Central memory CD4-positive, alpha-beta T cell (primary cell): ENCODE measurements around the gene ARFIP1.

Experiments
- DNase-seq: peaks from one replicate; pipeline ENCODE4 v3.0.0; 2022

The ARFIP1 gene

DNA sequence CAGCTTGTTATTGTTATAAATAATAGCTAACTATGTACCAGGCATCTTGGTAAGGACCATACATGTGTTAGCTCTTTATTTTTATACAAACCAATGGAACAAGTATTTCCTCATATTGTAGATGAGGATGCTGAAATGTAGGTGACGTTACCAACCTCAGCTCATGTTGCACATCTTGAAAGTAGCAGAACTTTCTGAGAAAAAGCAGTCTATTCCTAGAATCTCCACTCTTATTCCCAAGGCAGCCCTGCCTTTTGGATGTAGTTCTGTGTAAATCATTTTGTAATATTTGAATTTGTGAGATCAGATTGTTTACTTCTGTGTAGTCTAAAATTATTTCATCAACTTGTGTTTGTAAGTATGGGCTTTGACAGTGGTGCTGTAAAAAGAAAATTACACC is 161.7 kb downstream of the ARFIP1 start:
- no peak for DNase-seq

DNA sequence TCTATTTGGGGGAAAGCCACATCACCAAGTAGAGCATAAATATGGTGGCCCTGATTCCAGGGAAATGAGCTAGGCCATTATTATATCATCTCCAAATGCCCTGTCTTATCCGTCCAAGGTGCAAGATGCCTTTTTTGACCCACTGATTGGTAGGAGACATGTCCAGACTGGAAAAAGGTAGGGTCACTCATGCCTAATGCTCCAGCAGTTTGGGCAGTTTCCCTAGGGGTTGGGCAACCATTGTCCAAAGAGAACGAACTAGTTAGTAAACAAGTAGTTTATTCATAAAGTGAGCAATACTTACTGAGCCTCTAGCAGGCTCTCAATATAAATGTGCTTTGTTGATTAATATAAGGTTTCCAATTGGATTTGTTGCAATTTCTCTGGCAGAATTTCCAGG is 162.6 kb downstream of the ARFIP1 start:
- DNase-seq: no peak

DNA sequence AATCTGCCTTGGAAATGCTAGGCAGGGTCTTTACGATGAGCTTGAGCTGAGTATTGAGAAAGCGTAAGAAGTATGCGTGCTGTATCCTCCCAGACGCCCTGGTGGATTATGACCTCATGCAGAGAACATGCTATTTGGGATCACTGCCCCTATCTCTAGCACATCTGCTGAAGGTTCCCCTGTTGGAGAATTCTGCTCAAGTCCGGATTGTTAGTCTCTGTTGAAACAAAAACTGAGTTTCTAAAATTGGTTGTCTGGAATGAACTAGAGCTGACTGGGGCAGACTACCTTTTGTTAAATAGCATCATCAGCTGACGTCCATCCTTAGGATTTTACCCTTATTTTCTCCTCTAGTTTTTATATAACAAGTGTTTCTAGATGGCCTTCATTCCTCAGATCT is 163.9 kb downstream of the ARFIP1 start:
- no peak for DNase-seq

DNA sequence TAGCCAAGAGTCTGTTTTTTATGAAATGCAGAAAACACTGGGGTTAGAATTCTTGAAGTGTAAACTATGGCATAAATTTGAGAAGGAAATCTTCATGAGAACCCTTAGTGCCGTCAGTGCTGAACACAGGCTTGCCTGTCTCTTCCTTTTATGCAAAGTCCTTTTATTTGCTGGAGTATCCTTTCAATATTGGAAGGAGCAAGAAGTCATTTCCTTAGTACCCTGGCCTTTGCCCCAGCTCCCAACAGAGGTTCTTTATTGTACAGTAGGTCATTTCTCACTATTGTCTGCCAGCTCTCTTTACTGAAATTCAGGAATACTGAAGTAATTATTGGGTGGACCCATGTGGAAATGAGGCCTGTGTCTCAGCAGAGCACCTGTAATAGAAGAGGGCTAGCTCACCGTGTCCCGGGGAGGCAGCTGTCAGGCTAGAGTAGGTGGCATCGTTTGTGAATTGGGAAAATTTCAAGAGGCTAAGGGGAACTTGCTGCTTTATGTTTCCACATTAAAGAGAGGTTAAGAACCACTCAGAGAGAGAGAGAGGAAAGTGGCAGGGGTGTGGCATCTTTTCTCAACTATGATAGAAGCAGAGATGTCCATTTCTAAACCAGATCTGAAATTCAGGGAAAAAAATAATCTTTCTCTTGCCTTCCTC is 165.0 kb downstream of the ARFIP1 start:
- DNase-seq: no peak

DNA sequence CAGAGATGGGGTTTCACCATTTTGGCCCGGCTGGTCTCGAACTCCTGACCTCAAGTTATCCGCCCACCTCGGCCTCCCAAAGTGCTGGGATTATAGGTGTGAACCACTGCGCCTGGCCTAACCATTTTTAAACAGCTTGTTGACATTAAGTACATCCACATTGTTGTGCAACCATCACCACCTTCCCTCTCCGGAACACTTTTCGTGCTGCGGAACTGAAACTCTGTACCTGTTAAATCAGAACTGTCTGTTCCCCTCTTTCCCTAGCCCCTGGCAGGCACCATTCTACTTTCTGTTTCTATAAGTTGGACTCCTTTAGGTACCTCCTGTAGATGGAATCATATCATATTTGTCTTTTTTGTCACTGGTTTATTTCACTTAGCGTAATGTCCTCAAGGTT is 165.9 kb downstream of the ARFIP1 start:
- no peak for DNase-seq

DNA sequence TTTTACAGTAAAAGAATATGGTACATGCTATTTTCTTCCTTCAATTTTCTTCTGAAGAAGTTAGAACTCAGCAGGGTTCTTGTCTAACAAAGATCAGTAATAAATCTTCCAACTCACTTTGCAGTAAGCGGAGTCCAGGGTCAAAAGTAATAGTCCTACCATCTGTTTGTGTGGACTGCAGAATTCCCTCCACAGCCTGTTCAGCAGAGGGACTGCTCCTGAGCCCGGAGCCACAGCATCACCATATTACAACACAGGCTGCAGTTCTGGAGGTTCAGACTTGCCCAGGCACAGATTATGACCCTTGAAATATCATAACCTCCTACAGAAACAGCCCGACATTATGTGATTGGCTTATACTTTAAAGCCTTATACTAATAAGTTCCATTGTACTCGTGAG is 166.7 kb downstream of the ARFIP1 start:
- DNase-seq: no peak

DNA sequence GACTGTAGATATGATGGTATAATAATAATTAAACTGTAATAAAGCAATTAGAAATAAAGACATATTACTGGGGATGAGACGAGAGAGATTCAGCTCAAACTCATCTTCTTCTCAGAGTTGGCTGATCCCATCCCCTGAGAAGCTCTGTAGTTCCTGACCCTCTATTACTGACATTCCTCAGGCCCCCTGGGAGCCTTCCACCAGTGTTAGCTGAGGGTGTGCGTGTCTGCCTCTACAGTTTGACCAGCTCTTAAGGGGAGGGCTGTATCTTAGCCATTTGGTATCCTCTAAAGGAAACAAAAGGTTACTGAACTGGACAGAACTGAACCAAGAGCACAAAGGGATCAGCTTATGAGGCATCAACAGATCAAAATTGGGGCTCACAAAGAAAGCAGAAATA is 167.6 kb downstream of the ARFIP1 start:
- no peak for DNase-seq

DNA sequence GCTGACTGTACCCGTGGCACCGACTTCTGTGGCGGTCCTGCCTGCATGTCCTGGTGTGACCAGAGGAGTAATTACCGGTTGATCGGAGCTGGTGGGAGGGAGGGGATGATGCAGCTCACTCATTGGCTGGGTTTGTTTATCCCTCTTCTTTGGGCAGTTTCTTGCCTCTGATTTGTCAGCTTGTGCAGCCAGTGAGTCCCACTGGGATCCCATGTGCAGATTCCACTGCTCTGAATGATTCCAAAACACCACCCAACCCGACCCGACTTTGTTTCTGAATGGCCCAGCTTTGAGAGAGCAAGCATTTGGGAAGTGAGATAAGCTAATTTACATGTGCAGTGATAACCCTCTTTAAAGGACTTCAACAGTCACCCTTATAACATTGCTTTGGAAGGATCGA is 170.2 kb downstream of the ARFIP1 start:
- DNase-seq: no peak

DNA sequence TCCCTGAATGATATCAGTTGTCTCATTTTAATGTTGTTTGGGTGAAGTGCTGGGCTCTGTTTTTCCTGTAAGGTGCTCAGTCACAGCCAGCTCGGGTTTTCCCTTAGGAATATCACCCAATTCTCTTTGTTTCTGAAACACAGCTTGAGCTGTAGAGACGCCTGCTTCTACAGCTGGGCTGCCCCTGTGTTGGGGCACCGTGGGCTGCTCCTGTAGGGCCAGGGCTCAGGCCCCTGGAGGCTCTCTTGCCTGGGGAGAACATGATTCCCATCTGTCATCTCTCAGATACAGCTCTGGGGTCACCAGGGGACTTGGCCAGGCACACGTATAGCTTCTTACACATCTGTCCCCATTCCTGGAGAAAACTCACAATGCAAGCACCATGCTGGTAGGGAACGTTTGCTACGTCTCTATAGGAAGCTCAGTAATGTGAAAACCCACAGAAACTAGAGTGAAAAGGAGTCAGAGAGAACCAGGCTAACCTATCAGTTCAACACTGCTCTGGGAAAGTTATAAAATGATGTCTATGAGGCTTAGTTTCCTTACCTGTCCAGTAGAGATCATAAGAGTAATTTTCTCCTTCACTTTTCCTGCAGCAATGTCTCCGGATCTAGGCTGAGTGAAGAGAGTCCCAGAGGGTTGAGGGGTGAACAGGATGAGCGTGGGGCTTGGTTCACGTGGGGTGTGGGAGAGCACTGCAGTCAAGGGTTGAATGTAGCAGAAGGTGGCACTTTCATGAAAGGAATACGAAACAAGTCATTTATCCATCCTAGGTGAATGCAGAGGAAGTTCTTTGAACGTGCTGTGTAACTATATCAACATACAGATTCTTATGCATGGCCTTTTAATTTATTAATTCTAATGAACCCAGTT is 170.9 kb downstream of the ARFIP1 start:
- no peak for DNase-seq

DNA sequence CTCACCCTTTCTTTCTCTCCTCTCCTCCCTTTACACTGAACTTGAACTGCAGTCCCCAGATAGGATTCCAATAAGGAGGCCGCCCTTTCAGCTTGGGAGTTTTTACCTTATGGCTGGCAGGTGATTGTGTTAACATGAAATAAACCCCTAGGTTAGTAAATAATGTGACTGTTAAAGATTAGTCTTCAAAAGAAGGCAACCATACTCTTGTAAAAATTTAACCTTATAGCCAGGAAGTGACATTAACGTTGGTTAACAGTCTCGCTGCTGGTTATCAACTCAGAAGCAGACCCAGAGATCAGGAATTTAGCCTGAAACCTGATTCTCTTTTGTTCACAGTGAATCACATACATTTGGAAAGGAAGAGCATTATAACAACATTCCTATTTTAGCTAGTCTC is 171.6 kb downstream of the ARFIP1 start:
- DNase-seq: no peak

DNA sequence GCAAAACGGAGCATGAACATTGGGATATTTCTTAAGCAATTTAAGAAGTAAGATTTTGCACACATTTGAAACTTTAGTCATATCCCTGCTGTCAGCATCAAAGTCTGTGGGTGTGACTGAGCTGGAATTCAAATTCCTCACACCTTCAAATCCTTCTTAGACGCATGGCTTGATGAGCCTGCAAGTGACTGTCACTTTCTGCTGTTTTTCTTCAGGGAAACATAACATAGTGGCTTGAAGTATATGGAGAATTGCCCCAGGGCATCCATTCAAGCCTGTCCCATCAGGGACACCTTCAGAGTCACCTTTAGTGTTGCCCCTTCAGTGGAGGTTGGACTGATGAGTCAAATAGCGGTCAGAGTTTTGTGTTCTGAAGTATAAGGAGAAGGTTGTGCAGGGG is 173.8 kb downstream of the ARFIP1 start:
- no peak for DNase-seq

DNA sequence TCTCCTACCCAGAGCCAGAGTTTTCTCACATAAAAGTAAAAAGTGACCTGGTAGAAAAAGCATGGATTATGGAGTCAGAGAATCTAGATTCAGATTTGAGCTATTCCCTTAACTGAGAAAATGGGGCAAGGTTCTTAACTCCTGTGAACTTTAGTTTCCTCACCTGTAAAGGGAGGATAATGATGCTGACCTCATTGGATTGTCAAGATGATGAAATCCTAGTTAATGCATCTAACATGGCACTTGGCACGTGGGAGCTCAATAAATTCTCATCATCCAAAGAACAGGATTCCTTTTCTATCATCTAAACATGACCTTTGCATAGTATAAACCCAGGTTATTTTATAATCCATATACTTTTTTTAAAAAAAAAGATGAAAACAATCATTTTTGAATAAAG is 175.0 kb downstream of the ARFIP1 start:
- no peak for DNase-seq

DNA sequence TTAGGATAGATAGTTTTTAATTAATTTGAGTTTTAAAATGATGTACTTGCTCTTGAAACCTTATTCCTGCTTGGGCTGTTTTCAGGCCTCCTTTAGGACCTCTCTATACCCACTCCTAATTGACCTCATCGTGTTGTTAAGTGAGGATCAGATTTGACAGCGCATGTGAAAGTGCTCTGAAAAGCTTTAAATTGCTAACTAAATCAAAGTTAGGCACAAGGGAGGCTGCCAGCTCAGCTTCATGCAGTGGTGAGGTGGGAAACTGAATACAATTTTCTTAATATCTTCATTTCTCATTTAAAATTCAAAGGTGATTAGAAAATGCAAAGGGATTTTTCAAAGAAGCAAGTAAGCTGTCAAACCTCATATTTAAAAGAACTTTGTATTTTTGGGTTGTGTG is 176.4 kb downstream of the ARFIP1 start:
- DNase-seq: no peak

DNA sequence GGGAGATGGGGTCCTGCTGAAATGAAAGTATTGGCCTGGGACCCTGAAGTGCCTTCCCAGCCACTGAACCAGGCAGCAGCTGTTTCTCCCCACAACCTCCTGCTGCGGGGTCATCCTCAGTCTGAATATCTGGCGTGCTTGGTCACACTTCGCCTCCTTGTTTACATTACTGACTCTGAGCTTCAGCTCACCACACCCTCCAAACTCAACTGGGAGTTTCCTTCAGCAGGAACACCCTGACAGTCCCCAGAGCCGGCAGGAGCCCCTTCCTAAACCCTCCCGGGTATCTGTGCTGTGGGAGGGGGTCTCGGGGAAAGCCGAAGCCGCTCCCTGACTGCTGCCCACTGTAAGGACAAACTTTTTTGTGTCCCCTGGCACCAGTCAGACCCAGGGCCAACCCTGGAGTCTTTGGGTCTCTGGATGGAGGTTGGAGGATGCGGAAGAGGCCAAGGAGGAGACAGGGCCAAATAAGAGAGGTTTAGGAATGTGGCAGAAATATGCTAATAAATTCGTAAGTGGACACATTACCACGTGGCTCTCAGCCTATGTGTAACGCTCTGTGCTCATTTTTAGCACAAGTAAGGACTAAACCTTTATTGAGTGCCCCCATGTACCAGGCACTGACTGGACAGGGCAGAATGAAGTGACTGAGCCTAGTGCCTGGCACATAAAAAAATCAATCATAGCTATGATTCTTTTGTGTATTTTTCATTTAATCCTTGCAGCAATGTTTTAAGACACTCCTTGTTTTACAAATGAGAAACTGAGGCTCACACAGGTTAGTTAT is 177.1 kb downstream of the ARFIP1 start:
- DNase-seq: no peak

DNA sequence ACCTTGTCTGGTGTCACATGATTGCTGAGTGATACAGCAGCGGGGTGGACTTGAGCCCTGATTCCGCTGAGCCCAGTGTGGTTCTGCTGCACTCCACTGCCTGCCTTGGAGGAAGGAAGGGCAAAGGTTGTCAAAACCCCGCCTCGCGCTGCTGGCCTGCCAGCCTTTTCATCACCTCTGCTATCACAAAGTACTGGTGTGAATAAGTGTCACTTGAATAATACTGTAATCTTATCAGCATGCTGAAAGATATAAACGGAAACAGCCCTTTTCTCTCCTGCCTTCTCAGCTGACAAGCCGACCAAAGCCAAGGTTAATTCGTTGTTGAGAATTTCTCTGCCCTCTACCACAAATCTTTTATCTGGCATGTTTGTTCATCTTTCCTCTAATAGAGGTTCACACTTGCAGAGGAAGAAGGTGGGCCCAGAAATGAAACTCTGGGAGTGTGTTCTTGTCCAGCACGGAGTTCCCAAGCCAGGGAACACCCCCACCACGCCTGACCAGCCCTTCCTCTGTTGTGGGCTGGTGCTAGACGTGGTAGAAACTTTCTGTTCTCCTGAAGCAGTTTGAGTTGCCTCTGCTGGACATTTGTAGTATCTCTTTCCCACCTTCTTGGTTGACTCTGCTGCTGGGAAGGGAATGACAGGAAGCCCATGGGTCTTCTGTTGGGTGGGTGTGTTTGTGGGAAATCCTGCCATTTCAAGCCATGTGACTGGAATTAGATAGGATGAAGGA is 177.8 kb downstream of the ARFIP1 start:
- DNase-seq: no peak

DNA sequence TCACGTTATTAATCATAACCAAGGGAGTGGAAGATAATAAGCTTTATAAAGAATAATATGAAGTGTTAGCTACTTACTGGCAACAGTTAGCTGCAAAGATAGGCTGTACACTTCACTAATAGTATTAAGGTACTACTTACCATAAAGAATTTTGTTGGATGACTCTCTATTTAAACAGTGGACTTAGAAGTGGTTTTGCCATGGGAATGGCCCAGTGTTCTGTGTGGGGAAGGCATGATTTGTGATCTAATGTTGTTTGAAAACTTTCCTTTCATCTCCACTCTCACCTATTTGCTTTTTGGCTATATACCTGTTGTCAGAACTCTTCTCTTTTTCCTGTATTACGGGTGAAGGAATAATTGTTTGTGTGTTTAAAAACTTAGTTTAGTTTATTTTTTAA is 179.3 kb downstream of the ARFIP1 start:
- no peak for DNase-seq

DNA sequence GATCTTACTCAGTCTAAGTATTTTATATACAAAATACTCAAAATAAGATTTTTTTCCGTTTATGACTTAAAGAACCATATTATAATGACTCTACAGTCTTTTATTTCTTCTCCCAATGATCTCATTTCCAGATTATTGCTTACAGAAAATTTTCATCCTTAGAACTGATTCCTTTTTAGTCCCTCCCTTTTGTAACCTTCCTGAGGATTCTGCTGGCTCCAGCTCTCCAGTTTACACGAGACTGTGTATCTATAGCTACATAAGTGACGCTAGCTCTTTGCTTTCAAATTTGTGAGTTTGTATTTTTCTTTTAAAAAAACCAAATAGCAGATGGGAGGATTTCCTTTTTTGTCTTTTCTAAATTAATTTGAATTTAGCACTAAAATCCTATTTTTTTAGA is 180.3 kb downstream of the ARFIP1 start:
- DNase-seq: no peak

DNA sequence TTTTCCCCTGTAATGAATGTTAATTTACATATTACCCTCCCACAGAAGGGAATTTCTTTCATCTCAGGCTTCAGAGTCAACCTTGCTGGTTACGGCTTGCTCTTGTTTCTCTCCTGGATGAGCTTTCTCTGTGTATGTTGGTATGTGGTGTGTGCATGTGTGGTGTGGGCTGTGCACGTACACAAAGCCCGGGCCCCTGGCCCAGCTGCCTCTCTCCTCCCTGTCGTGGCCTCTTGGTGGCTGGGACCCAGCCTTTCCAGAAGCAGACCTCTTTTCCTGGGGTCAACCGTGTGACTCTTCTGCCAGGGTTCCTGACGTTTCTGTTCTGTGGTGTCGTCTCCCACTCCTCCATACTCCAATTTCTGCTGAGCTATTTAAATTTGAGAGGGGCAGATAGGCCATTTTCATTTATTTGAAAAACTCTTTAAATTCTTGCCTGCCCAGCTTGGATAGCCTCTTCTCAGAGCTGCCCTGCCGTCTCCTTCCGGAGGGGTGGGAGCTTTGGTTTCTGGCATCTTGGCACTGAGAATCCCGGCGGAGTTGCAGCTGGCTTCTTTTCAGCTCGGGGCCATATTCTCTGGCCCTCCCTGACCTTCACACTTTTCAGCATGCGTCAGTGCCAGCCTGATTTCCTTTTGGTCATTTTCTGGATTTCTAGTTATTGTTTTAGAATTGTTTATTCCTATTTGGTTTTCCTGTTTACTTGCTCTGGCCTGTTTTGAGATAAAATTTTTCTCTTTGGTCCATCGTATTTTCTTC is 181.4 kb downstream of the ARFIP1 start:
- DNase-seq: no peak

DNA sequence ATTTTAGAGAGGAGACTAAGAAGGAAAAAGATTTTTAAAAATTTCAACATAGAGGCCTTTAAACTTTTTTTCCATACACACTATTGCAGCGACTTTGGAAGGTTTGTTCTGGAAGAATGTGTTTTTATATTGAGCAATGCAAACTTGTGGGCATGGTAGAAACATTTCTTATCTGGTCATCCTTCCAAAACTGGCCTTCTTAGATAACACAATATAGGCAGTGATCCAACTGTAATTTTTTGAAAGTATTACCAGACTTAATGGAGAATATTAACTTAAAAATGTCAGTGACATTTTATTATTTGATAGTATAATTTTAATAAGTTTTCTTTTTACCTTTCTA is 182.0 kb downstream of the ARFIP1 start:
- DNase-seq: no peak
